ENCODE measurements around the gene ZNRF3. TPM values are rescaled to one million over a fixed set of nuclear protein-coding genes. Genes with fewer than 3 reads are reported as not detected.
A peak's percentile ranks its signal among the peaks of the same experiment; 100 is the strongest.

Gene ZNRF3
- total and polyA plus RNA-seq, 11 donors, result 1.8 to 9.2 (median 6.2) TPM

DNA sequence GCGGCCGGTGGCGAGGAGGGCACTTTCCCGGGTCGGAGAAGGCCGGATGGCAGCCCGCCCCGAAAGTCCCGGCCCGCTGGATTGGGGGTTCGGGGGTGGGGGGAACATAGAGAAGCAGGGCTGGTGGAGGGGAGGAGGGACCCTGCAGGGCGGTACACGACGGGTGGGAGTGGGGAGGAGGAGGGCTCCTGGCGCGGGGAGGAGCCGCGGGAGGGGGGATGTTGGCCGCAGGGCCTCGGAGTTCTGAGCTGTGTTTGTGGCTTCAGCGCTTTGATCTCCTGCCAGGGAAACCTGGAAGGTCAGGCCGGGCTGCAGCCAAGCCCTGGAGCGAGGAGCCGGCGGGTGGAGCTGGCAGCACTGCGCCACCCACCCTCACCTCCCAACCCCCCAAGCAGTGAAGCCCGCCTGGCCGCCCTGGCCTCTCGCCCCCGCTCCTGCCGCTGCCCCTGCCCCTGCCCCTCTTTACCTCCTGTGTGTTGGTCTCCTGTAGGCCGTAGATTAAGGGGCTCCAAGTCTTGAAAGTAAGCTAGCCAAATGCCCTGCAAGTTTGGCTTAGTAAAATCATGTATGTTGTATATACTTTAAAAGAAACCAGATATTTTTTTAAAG, 147.3 kb downstream of the ZNRF3 start:
- intact Hi-C loops (cut with DNase I), result loop anchor here in 5 of 10 donors (1.0 to 10.0 kb wide), 5 partner anchors 25 to 426 kb away; partner anchors contain the start of gene ZNRF3 (in 3 of the 5)
- no peaks in the 10 kb centered on the region for H3K9me3 ChIP-seq
- ATAC-seq, result peak; percentile 77 to 90 (median 88)
- WGBS, 4 donors, result 8 to 14% (median 9%) methylated on average over 21 to 32 of the region's 32 CpGs
- peak overlapping the region; percentile 22 to 60 (median 54) for H3K4me3 ChIP-seq
- peaks cover 0 to 30% (median 15%) of the 10 kb centered on the region in 12 donors for H3K4me1 ChIP-seq
- peaks cover 0 to 8% (median 0%) of the 10 kb centered on the region in 9 donors for H3K27me3 ChIP-seq
- H3K36me3 ChIP-seq, result no peaks in the 10 kb centered on the region
- H3K27ac ChIP-seq, result peak overlapping the region; percentile 8 to 85 (median 74)
- DNase-seq, result peak; percentile 80 to 88 (median 83)
- TF ChIP-seq CTCF (IDR thresholded peaks at IDR 0.05) (no peak), POLR2A (IDR thresholded peaks at IDR 0.05) (no peak)

DNA sequence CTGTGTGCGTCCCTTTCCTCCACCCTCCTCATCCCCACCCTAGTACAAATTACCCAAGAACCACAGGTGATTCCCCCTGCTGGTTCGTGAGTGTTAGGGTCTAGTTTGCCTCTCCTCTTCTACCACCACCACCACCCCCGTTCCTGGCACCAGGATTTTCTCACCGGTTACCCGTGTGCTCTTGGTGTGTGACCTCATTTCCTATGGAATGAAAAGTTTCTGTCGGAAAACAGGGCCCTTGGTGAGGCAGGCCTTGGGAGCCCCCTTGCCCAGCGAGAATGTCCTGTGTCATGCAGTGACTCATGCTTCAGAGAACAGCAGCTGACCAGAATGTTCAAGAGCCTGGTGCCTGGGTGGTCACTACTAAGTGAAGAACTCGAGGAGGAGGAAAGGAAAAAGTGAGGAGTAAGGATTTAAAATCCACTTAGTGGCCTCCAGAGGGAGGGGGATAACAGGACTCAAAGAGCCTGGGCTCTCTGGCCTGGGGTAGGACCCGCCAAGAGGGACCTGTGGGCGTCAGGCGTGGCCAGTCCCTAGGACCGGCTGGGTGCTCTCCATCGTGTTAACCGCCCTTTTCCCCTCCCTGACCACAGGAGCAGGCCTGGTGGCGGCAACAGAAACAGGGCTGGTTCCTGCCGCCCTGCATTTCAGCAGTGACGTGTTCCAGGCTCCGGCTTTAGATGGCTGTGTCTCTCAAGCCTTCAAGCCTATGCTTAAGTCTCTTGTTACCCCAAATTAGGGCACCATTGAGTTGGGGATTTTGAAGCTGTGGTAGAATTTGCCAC, 148.0 kb downstream of the ZNRF3 start:
- Histone ChIP-seq H3K27me3 (peaks cover 0 to 8% (median 0%) of the 10 kb centered on the region in 9 donors), H3K36me3 (no peaks in the 10 kb centered on the region), H3K9me3 (no peaks in the 10 kb centered on the region), H3K4me1 (peaks cover 0 to 30% (median 15%) of the 10 kb centered on the region in 12 donors), H3K4me3 (peak overlapping the region in 10 of 12 donors; percentile 34 to 60 (median 56)), H3K27ac (peak overlapping the region; percentile 8 to 85 (median 74))
- intact Hi-C loops (cut with DNase I), result loop anchor here in 4 of 10 donors (2.0 to 10.0 kb wide), 3 partner anchors 113 to 427 kb away; partner anchors contain the start of gene ZNRF3 (in 3 of the 4)
- ATAC-seq, result peak; percentile 59 to 85 (median 84)
- TF ChIP-seq CTCF (IDR thresholded peaks at IDR 0.05) (peak in 2 of 12 donors; percentile 7 to 9), POLR2A (IDR thresholded peaks at IDR 0.05) (no peak)
- WGBS, 4 donors, result 47 to 59% (median 53%) methylated on average over 18 of the region's 18 CpGs
- peak in 4 of 5 donors; percentile 39 to 69 (median 50) for DNase-seq

- intact Hi-C loops (cut with DNase I), result loop anchor here in 4 of 10 donors (10.0 kb wide), 2 partner anchors 147 to 427 kb away; partner anchors contain the start of gene ZNRF3 (in 3 of the 4)
- H3K4me1 ChIP-seq, result peaks cover 0 to 30% (median 15%) of the 10 kb centered on the region in 12 donors
- no peaks in the 10 kb centered on the region for H3K36me3 ChIP-seq
- no peaks in the 10 kb centered on the region for H3K9me3 ChIP-seq
- no peak for ATAC-seq
- 80 to 86% (median 85%) methylated on average over 6 to 8 of the region's 8 CpGs for WGBS, 4 donors
- no peak for DNase-seq
- peak overlapping the region; percentile 8 to 85 (median 74) for H3K27ac ChIP-seq
- peaks cover 0 to 8% (median 0%) of the 10 kb centered on the region in 9 donors for H3K27me3 ChIP-seq
- no peak overlapping the region for H3K4me3 ChIP-seq
- no peak for TF ChIP-seq POLR2A (IDR thresholded peaks at IDR 0.05)
- no peak for TF ChIP-seq CTCF (IDR thresholded peaks at IDR 0.05)
Observed at GRCh38 chr22:29032014-29032475, 148.7 kb downstream of the ZNRF3 start.
